ENCODE measurements around the gene STK39.

STK39 gene

DNA sequence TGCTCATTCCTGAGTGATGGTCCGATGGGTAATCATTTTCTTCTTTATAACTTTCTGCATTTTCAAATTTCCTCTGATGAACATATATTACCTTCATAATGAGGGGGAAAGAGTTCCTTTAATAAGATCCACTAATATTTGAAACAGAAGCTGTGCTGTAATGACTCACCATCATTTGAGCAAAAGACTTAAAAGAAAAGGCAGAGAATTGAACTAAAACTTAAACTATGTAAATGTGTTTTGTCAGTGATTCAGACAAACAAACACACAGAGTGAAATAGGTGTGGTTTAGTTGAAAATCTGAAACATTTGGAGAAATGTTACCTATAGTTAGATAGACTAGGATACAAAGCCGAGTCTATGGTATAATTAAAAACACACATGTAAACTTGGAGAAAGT lies 209.6 kb downstream of the STK39 start:
- peak; percentile 27 for DNase-seq

- DNase-seq, result no peak
Measured at GRCh38 chr2:168035458-168035857, 211.9 kb downstream of the STK39 start.

DNA sequence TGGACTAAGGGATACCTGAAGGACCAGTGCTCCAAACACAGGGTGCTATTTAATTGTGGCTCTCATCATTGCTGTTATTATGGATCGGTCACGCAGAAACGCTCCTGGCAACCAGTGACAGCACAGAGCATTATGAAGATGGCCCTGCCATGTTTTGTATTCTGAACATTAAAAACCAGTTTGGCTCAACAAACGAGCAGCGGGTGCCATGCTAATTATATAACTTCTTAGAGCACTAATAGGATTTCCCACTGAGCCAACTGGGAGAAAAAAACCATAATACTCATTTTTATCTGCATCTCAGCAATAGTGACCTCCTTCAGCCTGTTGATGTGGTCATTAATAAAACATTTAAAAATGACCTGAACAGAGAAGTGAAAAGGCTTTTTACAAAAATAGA lies 212.8 kb downstream of the STK39 start:
- DNase-seq, result no peak

GRCh38 chr2:168033966-168034365 lies 213.4 kb downstream of the STK39 start:
- no peak for DNase-seq

- DNase-seq, result peak; percentile 67
Measured at GRCh38 chr2:168032091-168032490, 215.3 kb downstream of the STK39 start.

DNA sequence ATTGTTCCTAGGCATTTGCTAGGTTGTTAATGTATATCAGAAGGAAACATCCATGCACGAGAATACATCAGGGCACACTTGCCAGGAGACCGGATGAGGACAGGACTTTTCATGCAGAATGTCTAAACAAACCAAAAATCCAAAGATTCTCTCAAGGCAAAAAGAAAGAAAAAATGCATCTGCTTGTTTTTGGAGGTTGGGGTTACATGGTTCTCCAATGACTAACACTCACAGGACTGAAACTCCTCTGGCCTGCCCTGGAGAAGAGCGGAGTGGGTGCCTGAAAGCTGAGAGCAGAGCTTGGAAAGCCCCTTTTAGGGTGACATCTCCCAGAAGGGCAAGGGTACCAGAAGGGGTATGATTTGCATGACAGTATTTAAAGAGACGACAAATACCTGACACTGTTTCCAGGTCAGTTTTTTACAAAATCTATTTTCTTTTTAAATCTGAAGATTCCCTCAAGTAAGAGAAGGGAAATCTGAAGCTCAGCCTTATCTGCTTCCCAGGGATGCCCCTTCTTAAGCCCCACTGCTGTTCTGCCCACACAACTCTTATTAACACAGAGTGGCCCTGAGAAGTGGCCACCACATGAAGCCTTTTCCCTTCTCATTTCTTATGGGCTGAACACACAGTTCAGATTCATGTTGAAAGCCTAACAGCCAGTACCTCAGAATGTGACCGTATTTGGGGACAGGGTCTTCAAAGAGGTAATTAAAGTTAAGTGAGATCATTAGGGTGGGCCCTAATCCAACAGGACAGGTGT lies 216.4 kb downstream of the STK39 start:
- peak; percentile 92 for DNase-seq

GRCh38 chr2:168029071-168029470 lies 218.3 kb downstream of the STK39 start:
- DNase-seq, result peak; percentile 72

DNA sequence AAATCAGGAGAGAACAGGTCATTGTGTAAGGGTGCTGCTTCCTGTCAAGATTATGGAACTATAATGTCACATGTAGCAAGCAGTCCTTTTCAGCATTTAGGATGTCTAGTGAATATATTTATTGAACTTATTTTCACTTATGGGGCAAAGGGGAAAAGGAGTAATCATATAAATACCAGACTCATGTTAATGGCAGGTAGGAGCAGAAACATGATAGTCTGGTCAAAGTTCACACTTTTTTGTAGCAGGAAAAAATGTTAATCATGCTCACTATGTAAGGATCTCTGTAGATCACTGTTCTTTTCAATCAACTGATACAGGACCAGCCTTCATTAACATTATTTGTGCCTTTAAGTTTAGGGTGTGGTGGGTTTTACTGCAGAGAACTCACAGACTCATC lies 219.0 kb downstream of the STK39 start:
- DNase-seq, result no peak

GRCh38 chr2:168025487-168026202 lies 221.8 kb downstream of the STK39 start:
- DNase-seq, result no peak

- no peak for DNase-seq
Measured at GRCh38 chr2:168024459-168024858, 222.9 kb downstream of the STK39 start.

GRCh38 chr2:168021800-168022587 lies 225.4 kb downstream of the STK39 start:
- no peak for DNase-seq

- DNase-seq, result no peak
Measured at GRCh38 chr2:168015274-168015953, 232.0 kb downstream of the STK39 start.

DNA sequence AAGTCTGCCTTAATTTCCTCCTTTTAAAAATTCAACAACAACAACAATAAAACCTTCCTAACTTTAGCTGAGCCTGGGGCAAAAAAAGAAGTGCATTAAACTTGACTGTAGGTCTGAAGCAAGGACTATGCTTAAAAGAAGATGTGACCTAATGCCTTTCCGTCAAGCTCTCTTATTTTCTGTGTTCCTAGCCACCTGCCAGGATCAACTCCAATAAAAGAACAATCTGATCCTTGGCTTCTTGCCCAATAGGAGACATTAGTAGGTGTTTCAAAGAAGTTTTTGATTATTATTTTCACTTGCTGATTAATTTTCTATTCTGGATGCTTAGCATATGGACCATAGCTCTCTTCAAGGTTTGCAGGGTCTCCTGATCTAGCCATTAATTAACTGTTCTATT lies 237.5 kb downstream of the STK39 start:
- no peak for DNase-seq

- no peak for DNase-seq
Measured at GRCh38 chr2:168008646-168009195, 238.7 kb downstream of the STK39 start.

DNA sequence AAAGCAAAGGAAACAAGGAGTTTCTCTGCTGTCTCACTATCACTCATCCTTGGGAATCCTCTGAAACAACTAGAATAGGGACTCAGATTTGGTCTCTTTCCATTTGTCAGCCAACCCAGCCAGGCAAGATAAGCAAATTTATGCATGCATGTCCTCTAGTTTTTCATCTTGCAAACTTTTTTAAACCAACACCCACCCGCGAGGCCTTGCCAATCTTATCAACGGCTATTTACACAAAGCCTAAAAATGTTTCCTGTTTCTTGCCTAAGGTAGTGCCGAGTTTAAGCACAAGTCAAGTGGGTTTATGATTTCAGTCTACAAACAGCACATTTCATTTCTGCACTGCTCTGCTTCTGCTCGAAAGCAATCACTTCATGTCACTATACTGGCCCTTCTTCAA lies 240.9 kb downstream of the STK39 start:
- DNase-seq, result no peak

- DNase-seq, result no peak
Measured at GRCh38 chr2:168005586-168005985, 241.8 kb downstream of the STK39 start.

DNA sequence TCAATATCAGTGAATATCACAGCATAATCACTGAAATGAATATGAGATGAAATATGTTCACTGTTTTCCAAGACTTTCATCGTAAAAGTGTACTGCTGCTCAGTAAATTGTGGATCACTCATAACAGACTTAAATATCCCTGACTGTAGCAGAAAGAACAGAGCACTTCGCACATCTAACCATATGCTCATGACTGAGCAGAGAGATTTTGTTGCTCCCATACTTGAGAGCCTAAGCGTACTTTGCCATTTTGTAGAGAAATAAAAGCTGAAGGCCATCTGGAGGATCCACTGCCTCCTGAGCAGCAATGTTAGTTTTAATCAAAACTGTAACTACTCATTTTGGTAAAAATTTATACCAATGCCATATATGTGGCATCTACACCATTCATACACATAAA lies 243.5 kb downstream of the STK39 start:
- no peak for DNase-seq

GRCh38 chr2:168002021-168002553 lies 245.3 kb downstream of the STK39 start:
- peak; percentile 37 for DNase-seq

DNA sequence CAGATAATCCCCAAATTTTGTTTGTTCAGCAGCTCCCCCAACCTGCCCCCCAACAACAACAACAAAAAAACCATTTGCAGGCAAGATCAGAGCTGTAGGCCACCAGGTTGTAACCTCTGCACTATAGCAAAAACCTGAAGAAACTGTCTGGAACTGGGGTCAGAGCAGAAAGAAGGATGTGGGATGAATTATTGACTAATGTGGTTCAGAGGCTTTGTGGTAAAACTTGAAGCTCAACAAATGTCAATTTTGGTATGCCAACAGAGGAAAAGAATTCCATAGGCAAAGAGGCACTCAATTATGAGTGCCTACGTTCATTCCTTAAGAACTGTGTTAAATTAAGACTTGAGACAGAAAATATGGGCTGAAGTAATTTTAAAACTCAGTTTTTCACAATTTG lies 255.1 kb downstream of the STK39 start:
- no peak for DNase-seq

DNA sequence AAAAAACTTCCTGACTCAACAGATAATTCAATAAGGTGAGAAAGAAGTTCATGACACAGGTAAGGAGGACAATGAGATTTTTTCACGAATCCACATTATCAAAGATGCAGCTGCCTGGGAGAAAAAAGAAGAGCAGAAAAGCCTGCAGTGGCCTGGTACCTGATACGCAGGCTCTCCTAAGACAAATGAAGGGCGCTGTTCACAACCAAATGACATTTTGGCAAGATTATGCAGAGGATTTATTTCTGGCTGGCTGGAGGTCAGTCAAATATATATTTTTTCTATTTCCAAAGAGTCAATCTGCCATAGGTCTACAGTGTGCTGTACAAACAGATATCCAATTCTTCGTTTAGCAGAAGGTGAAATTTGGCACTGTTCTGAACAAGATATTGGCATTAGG lies 257.3 kb downstream of the STK39 start:
- no peak for DNase-seq

- no peak for DNase-seq
Measured at GRCh38 chr2:167988296-167988695, 259.1 kb downstream of the STK39 start.

DNA sequence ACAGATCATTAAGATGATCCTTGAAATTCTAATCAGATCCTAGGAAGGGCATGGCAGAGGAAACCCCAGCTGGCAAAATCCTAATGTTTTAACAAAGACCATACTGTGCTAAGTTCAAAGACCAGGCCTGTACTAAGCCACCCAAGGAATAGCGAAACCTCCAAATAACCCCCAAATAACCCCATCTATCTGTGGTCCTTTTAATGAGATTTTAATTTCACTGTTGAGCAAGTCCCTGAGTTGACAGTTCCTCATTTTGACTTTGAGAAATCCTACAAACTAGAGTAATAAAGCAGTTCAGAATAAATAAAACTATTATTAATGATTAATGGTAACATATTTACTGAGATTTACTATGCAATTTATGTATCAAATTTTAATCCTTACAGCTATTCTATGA lies 259.8 kb downstream of the STK39 start:
- no peak for DNase-seq

Data from fibroblast of skin of back (primary cell).